ENCODE measurements around the gene CMKLR1.

Gene CMKLR1

DNA sequence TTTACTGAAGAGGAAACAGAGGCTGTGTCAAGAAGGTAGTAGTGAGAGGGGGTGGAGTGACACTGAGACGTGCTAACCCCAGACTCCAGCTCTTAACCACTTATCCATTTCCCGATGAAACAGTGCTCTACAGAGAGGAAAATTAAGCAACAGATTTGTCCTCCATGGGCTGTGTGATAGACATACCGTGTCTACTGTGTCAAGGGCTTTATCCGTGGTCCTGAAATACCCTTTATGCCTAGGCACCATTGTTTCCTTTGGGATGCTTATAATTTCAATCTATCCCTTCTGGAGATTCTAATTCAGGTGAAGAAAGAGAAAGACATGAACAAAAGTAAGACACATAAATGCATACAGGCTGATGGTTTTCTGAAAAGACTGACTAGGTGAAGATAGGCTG lies 71.7 kb downstream of the CMKLR1 start:
- DNase-seq (ENCODE audit: low read depth in 3 of 3) = no peak

DNA sequence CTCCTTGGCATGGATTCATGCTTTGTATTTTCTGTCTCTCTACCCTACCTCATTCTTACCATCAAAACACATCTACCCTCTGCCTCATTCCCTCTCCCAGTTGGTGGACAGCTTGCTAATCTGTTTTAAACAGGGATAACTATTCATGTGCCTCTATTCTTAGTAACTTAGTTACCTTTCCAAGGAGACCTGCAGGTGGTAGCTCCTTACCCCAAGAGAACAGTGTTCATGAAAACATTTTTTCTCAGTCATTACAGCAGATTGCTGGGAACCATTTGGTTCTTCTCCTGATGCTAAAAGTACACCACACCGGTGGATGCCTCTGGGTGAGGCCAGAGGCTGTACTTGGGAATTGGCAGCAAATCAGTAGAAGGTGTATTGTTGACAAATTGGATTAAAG lies 73.0 kb downstream of the CMKLR1 start:
- no peak for DNase-seq (ENCODE audit: low read depth in 3 of 3)

DNA sequence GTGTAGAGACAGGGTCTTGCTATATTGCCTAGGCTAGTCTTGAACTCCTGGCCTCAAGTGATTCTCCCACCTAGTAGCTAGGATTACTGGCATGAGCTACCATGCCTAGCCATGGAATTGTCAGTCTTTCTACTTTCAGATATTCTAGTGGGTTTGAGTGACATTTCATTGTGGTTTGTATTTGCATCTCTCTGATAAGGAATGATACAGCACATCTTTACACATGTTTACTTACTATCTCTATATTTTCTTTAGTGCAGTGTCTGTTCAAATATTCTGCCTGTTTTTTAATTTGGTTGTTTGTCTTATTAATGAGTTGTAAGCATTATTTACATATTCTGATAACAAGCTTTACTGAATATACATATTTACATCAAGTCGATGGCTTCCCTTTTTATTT lies 73.6 kb downstream of the CMKLR1 start:
- DNase-seq (ENCODE audit: low read depth in 3 of 3) = no peak

DNA sequence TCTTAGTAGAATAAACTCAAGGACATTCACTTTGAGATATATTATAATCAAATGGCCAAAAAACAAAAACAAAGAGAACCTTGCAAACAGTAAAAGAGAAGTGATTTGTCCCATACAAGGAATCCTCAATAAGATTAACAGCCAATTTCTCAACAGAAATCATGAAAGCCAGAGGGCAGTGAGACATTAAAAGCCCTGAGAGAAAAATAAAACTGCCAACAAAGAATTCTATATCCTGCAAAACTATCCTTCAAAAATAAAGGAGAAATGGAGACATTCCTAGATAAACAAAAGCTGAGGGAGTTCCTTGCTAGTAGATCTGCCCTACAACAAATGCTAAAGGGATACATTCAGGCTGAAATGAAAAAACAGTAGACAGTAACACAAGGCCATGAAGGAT lies 78.1 kb downstream of the CMKLR1 start:
- DNase-seq (ENCODE audit: low read depth in 3 of 3) = no peak

DNA sequence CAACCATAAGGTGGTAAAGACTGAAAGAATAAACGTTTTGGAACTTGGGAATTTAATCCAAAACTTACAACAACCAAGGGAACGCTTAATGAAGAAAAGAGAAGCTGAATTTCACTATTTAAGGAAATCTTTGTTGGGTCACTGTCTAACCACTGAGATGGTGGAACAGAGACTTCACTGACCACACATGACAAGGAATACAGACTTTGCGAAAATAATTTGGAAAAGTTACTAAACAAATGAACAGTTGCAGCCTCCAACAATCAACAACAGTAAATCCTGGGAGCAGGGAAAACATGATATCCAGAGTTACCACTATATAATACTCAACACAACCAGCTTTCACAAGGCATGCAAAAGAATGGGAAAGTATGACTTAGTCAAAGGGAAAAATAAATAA lies 79.1 kb downstream of the CMKLR1 start:
- DNase-seq (ENCODE audit: low read depth in 3 of 3) = no peak

DNA sequence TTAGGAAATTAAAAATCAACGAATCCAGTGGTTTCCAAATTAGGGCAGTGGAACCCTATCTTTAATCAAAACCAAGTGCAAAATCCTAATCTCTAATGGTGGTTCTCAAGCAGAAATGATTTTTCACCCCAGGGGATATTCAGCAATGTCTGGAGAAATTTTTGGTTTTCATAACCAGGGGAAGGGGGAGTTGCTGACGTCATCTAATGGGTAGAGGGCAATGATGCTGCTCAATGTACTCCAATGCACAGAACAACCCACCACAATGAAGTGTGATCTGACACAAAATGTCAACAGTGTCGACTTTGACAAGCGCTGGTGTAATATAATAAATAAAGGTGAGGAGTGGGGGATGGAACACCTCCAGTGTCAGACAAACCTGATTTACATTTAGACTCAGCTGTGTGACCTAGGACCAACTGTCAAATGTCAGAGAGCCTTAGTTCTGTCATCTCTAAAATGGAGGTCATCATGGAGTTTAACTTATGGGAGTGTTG lies 81.5 kb downstream of the CMKLR1 start:
- no peak for DNase-seq (ENCODE audit: low read depth in 3 of 3)

DNA sequence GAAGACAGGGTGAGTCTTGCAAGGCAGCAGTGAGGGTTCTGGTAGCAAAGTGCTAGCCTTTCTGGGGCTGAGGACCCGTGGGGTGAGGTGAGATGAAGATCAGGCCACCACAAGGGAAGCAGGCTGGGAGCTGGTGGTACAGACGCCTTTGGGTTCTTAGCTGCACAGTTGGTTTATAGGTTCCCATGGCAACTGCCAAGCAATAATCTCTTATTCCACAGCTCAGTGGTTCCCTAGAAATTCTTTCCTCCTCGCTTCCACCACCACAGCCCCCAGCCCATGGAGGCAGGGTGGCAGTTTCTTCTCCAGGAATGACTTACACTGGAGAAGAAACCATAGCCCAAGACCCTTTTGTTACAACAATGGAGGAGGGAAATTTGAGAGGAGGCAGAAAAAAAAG lies 82.1 kb downstream of the CMKLR1 start:
- no peak for DNase-seq (ENCODE audit: low read depth in 3 of 3)

DNA sequence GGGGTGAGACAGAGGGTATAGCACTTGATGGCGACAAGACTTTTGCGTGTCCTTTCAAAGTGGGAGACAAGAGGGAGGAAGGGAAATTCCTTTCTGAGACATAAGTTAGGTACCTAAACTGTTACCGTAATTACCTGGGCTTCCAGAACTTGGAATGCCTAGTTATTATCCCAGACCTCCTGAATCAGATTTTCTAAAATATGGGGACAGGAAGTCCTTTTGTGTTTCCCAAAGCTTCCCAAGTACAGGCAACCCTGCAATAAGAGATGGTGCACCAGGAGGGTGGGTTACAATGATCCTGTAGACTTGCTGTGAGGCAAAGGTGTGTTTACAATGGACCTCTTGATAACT lies 83.9 kb downstream of the CMKLR1 start:
- DNase-seq (ENCODE audit: low read depth in 3 of 3) = no peak

DNA sequence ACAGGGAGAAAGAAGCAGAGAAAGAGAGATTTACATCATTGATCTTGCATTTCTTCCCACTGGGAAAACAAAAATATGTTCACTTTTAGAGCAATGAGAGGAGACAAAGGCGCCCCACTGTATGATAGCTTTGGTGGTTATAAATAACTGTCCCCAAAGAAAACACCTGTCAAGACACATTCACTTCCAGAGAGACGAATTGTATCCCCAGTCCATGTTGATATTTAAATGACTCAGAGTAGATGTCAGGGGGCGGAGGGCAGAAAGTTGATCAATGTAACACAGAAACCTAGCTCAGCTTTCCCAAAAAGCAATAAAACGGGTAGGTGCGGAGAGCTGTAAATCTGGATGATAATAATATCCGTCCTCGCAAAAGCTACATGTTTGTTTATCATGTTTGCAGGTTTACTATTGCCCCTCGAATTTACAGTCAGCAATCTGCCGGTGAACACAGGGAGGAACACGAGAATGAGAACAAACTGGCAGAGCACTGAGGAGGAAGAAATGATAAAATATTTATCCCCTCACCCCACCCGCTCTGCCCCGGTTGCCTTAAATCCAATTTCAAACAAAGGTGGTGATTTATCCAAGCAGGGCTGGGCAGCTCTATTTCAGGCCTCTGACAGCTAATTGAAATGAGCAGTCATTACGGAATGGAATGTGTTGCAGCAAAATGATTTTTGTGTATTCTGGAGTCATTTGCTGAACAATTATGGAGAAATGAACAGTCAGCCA lies 84.4 kb downstream of the CMKLR1 start:
- no peak for DNase-seq (ENCODE audit: low read depth in 3 of 3)

DNA sequence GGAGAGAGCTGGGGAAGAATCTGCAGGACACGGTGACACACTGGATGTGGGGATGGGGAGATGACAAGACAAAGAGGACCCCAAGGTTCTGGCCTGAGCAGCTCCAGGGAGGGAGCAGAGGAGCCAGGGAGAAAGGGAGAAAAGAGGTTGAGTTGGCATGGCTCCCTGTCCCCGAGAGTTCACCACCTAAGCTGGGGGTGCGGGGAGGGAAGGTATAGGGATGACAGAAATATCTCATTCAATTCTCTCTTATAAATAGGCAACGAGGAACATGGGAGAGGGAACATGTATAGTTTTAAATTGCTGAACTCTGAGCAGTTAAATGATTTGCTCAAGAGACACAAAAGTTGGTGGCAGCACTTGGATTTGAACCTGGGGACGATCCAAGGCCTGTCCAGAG lies 85.1 kb downstream of the CMKLR1 start:
- DNase-seq (ENCODE audit: low read depth in 3 of 3) = no peak

DNA sequence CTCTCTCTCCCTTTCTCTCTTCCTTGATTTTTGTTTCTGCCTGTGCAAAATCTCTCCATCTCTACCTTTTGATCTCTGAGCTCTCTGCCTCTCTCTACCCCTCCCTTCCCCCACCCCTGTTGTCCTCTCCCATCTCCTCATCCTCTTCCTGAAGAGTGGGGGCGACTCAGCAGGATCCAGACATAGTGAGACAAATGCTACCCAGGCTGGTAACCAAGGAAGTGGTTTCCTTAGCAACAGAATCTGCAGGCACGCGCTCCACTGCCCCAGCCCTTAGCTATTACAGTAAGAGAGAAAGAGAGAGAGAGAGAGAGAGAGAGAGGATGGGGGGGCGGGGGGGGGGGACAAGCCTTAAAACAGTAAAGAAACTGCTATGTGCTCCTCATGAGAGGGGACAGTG lies 85.6 kb downstream of the CMKLR1 start:
- DNase-seq (ENCODE audit: low read depth in 3 of 3) = no peak

DNA sequence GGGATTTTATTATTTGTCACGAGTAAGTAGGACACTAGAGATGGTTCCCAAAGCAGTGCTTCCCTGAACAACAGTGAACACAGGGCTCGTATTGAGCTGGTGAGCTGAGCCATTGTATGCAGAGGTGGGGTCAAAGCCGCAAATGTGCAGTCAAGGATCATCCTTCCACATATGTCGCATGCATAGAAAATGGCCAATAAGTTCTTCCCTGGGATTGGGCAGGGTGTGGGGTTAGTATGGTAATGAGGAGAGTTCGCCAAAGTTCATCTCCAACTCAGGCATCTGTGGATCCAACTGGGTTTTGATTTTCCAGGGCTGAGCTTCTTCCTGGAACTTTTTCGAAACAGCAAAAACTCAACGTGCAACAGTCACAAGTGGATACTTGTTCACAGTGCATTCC lies 86.6 kb downstream of the CMKLR1 start:
- DNase-seq (ENCODE audit: low read depth in 3 of 3) = no peak

DNA sequence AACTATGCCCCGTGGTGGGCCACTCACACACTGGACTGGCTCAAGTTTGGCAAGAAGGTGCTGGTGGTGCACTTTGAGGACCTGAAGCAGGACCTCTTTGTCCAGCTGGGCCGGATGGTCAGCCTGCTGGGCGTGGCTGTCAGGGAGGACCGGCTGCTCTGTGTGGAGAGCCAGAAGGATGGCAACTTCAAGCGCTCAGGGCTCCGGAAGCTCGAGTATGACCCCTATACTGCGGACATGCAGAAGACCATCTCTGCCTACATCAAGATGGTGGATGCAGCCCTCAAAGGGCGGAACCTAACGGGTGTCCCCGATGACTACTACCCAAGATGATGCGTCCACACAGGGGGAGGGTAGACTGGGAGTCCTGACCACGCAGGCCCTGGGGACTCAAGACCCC lies 91.1 kb downstream of the CMKLR1 start:
- no peak for DNase-seq (ENCODE audit: low read depth in 3 of 3)

DNA sequence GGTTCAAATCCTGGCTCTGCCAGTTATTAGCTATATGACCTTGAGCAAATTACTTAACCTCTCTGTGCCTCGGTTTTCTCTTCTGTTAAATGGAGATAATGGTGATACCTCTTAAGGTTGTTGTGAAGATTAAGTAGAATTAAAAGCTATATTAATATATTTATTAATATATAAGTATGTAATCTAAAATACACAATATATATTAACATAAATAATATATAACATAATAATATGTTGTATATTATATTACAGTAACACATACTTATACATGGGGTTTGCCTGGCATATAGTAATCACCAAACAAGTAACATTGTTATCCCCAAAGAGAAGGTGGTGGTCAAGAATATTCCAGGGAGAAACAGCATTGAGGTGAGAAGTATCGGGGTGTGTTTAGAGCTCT lies 92.0 kb downstream of the CMKLR1 start:
- no peak for DNase-seq (ENCODE audit: low read depth in 3 of 3)

DNA sequence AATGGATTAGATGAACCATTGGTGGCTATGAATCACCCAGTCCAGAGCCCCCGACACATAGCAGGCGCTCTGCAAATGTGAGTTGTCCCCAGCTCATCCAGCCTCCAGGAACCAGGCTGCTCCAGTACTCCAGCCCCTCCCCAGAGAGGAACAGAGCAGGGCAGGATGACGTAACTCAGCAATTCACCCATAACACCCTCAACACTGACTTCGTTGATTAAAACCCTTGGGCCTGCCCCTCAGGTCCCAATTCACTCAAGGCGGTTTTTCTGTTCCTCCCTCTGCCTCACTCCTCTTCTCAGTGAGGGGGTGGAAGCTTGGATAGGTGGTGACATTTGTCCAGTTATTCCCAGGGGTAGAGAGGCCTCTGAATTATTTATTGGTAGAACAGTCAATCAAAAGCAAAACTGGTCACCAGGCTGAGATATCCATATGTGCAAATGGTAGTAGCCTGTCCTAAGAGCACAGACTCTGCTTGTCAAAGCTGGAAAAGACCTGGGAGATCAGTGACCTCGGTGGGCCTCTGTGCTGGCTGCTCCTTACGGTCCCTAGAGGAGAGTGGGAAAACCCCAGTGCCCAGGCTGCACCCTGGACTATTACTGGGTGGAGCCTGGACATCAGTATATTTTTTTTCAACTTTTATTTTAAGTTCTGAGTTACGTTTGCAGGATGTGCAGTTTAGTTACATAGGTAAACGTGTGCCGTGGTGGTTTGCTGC lies 97.0 kb downstream of the CMKLR1 start:
- no peak for DNase-seq (ENCODE audit: low read depth in 3 of 3)

DNA sequence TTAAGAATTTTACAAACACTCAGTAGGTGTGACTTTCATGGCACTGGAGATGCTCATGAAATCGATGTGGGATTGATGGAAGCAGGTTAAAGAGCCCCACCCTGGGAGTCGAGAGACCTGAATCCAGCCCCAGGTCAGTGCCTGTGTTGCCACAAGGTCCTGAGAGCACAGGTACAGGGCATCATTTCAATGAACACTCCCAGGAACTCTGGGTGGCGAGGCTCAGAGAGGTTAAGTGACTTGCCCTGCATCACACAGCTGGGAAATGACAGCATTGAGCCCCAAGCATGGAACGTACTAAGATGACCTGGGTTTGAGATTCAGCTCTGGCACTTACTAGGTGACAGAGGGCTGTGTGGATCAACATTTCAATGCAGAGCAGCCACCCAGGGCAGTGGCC lies 98.2 kb downstream of the CMKLR1 start:
- no peak for DNase-seq (ENCODE audit: low read depth in 3 of 3)

DNA sequence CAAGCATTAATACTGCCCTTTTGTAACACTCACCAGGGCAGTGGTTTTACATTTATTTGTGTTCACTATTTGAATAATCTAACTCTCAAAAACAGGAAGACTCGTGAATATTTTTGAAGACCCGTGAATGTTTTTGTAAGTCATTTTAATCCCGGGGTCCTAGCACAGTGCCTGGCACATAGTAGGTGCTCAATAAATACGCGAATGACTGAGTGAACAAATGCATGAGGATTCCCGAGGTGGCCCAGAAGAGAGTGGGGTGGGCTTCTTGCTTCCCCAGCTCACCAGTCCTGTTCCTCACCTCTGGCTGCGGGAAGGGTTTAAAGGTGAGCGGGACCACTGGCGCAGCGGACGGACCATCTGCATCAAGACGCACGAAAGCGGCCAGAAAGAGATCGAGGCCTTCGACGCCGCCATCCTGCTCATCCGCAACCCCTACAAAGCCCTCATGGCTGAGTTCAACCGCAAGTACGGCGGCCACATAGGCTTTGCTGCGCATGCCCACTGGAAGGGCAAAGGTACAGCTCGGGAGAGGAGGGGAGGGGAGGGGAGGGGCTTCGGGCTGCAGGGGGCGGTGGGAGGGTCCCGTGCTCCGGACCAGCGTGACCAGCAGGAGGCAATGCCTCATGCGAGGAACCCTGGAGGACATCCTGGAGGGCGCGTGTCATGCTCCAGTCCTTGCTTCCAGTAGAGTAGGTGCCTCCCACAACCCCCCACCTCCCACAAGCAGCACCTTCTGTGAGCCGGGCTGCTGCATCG lies 98.9 kb downstream of the CMKLR1 start:
- no peak for DNase-seq (ENCODE audit: low read depth in 3 of 3)

DNA sequence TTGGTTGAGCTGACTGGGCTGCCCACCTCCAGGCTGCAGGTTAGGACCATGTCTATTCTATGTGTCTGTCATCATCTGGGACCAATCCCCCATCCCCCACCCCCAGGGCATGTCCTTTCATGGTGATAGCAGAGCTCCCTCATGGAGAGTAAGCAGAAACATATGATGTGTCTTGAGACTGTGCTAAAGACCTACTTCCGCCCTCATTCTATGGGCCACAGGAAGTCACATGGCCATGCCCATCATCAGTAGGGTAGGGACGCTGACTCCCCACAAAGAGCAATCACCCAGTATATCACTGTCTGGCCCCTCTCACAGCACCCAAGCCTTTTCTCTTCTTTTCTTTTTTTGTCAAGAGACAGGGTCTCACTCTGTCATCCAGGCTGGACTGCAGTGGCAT lies 99.7 kb downstream of the CMKLR1 start:
- DNase-seq (ENCODE audit: low read depth in 3 of 3) = no peak

DNA sequence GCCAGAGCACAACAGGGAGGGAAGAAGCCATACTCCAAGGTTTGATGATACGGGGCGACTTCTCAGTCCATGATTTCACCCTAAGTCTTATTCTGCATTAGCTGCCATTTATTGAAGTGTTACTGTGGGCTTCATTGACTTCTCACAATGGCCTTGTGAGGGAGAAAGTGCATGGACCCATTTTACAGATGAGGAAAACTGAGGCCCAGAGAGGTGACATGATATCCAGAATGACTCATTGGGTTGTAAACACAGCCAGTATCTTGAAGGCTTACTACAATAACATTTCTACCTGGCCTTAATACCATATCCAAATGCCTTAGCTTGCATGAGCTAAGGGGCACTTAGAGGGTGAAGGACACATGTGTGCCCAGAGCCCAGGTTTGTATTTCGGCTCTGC lies 100.6 kb downstream of the CMKLR1 start:
- no peak for DNase-seq (ENCODE audit: low read depth in 3 of 3)

Data from stimulated activated CD4-positive, alpha-beta T cell treated with anti-CD3 and anti-CD28 coated beads, TNF-alpha, amount 100 ng/mL, for 4 hours (primary cell).